ENCODE results near the gene PCDH1.

Gene PCDH1

DNA sequence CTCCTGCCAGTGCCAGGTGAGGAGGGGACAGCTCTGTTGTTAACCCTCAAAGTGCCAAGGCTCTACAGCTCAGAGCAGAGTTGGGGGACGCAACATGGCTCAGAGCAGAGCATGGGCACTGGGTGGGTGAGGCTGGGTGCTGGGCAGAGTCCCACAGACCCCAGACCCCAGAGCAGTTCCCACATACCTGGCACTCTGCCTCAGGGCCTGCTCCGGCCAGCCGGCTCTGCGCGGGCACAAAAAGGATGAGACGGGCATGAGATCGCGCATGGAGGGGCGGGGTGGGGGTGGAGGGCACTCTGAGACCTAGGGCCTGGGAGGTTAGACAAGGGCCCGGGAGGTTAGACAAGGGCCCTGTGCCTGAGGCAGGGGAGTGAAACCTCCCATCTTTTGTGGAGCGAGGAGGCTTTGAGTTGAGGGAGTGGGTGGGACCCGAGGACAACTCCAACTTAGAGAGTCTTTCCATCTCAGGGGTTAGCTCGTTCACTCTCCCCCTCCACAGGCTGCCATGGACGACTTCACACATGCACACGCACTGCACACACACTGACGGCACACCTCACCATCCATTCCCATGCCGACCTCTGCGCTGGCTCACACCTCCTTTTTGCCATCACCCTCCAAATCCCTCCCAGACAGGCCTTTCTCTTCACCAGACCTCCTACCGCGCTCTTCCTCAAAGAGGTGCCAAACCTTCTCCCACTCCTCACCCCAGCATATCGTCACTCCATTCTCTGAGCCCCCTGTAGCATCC, 22.0 kb downstream of the PCDH1 start:
- no peak for DNase-seq

DNA sequence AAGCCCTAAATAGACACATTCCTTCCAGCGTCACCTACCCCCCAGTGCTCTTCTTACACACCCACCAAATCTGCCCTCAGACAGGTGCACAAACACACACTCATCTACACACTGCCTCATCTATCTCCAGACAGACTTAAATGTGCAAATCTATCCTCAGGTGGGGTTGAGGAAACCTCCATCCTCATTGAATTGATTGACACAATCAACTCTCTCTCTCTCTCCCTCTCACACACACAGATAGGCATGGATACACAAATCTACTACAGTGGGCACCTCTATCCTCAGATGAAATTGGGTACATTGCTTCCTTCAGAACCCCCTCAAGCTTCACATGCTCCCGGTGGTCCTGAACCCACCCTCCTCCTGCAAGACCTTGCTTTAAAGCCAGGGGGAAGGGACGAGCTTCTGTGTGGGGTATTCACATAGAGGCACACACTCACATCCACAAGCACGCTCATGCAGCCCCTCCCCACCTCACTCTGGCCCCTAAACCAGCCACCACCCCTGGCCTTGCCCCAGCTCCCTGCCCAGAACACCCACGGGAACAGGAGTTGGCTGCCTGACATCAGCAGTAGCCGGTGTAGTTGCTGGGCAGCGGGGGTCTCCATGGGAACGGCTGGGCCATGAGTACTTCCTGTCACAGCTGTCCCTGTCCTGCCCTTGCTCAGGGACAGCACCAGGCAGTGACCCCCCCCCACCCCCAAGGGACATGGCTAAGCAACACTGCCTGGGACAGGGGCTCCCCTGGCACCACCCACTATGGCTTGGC, 22.8 kb downstream of the PCDH1 start:
- DNase-seq: peak in 38 of 51 donors; percentile 17 to 90 (median 61)

DNA sequence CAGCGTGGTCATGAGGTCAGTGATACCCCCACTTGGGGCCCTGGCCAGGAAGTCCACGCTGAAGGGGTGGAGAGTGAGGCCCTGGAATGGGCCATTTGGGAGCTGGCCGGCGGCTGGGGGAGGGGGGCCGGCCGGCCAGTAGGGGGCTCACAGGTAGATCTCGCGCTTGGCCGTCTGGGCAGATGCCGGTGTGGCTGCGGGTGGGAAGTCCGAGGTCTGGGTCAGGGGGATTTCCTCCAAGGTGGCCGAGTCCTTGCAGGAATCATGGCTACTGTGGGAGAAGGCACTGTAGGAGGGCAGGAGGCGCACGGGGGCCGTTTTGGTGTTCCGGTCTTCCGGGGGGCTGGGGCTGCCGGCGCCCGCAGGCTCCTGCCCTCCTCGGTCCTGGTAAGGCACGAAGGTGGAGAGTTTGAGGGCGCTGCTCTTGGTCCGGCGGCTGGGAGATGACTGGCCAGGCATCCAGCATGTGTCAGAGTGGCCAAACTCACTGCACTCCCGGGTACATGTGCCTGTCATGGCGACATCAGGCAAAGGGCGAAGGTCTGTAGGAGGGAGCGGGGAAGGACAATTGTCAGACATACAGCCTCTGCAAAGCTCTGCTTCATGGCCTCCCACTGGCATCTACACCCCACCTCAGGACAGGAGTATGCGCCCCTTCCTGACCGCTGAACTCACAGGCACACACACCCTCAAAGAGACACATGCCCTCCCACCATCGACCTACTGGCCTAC, 24.1 kb downstream of the PCDH1 start:
- no peak for DNase-seq

DNA sequence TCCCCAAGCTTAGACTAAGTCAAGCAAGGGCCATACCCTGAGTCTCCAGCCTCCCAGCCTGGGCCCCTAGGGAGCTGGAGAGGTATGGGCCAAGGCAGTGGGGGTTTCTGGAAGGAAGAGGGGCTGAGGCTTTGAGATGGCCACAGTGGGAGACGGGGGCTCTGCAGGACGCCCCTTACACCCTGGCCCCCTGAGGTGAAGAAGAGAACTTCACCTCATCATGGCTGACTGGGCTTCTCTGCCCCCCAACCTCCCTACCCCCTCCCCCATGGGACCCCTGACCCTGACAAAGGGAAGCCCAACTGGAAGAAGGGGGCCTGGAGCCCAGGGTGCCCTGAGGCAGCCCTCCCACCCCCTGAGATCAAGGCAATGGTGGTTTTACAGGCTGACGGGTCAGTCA, 25.8 kb downstream of the PCDH1 start:
- no peak for DNase-seq

DNA sequence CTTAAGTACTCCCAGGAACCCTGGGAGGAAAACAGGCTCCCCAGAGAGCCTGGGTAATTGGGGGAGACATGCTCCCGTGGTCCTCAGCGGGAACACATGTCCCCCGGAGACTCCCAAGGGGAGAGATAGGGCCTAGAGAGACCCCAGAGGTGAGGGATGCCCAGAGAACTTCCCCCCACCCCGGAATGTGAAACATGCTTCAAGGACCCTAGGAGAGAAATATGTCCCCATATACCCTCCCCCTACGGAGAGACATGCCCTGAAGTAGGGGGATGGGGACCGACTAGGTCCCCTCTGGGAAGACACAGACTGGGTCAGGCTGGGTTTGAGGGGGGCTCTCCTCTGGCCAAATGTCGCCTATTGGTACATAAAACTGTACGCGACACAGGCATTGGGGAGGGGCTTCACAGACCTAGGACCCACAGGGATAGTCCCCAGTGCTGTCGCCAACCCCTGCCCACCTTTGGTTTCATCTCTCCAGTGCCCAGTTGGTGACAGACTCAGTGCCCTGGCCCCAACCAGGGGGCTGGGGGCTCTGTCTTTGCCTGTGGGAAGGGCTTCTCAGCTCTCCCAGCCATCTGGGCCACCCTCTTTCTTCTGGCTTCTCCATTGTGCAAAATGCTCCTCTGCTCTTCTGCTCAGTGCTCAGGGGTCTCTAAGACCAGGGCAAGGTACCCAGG, 26.9 kb downstream of the PCDH1 start:
- DNase-seq: no peak

DNA sequence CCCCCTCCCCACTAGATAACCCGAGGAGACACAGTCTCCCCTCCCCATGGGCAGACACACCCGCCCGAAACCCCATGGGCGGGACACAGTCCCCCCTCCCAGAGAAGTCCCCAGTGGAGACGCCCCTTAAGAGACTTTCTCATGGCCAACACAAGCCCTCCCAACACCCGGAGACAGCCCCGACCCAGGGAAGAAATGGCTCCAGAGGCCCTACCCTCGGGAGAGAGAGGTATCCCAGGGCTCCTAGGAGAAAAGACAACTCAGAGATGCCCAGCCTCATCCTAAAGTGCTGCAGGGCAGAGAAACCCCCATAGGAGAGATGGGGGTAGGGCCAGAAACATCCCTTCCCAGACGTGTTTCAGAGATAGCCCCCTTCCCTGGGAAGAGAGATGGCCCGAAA, 27.4 kb downstream of the PCDH1 start:
- DNase-seq: no peak

DNA sequence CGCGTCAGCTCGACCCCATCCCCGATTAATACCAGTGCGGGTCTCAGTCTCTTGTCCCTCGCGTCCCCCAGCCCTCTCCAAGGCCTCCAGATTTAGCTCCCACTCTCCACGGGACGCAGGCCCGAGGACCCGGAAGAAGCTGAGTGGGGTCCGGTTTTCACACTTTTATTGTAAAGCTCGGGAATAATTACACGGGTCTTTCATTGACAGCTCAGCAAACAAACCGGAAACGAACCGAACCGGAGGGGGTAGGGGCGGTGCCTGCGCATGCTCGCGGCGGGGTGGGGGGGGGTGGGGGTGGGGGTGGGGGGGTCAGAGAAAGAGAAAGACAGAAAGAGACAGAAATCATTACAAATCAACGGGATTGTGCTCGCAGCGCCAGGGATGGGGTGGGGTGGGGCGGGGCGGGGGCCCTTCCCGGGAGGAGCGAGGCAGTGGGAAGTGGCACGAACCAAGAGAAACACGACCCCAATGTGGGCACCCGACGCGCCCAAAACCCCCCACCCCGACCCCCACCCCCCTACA, 27.9 kb downstream of the PCDH1 start:
- peak in 35 of 51 donors; percentile 14 to 84 (median 62) for DNase-seq

DNA sequence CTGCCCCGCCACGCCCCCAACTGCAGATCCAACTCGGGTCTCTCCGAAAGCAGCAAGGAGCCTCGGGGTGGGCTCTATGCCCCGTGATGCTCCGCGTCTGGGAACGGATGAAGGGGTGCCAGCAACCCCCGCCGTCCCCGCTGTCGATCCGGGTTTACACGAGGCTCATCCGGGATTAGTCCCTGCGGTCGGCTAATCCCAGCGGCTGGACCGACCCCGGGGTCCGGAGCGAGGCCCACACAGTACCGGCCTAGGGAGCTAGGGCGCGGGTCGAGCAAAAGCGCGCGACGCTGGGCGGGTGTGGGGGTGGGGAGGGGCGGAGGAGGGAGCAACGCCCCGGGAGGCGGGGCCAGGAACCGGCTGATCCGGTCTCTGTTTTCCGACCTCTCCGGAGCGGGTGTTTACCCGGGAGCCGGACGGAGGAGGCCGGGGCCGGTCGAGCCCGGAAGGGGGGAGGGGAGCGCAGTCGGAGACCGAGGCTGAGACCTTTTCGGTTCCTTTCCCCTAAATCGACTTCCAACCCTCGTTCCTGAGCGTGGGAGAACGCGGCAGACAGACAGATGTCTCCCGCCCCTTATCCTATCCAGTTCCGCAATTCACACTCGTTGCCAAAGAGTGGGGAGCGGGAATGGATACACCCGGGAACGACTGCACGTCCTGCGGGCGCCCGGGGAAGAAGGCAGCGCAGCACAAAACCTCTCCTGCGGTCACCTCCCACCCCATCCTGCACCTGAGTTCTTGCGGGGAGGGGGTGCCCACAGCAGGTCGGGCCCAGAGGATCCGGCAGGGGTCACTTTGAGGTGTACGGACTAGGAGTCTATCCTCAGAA, 28.6 kb downstream of the PCDH1 start:
- DNase-seq: peak; percentile 43 to 94 (median 83)

DNA sequence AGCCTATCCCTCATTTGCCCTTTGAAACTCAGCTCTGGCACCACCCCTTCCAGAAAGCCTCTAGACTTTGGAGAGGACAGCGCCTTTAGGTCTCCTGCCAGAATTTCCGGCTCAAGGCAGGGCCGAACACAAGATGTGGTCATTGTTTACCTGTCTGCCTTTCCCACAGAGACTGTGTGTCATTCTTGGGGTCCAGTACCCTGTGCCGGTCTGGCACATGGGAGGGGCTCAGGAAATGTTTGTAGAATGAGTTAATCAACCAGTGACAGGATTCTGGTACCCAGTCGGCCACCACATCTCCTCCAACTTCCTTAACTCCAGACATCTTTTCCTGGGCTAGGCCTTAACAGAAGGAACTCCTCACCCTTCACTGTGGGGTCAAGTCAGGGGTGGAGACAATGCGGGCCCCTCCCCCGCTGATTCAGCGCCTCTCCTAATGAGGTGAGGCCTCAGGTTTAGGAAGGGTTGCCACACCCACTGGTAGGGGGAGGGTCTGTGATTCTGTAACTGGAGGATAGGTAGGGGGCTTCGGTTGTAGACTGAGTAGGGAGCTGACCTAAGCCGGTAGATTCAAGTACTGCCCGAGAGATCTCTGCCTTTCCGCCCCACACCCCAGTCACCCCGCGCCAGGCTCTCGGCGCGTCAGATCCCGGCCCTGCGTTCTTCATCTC, 29.3 kb downstream of the PCDH1 start:
- peak in 6 of 51 donors; percentile 15 to 64 (median 38) for DNase-seq

DNA sequence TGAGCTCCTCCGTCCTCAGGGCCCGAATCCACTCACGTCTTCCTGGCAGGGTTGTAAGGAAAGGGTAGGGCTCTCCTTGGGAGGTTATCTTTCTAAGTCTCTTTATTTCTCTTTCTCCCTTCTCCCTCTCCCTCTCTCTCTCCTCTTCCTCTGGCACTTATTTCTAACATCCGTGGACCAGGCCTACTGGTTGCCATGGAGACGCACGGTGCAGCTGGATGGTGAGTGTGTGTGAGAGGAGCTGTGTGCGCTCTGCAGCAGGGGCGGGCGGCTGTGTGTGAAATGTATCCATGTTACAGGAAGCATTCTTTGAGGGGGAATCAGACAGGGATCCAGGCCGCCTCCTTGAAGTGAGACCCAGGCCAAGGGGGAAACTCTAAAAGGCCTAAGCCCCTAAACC, 32.2 kb downstream of the PCDH1 start:
- DNase-seq: peak in 42 of 51 donors; percentile 18 to 91 (median 72)

DNA sequence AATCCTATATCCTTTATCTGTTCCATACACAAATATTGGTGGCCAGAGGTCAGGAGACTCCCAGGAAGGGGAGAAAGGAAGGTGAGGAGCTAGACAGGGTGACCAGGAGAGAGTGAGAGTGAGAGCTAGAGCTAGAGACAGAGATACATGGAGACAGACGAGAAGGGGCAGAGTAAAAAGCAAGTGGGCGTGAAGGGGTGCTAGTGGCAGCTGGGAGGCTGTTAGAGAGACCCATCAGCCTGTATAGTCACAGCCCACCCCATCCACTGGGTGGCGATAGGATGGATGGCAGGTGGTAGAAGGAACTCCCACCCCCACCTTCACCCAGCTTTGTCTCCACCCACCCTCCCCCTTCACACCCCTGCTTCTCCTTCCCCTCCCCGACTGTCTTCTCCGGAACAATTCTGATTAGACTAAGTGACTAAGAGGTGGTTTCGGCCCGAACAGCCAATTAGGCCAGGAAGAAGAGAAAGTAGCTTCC, 32.8 kb downstream of the PCDH1 start:
- DNase-seq: peak in 1 of 51 donors; percentile 47

DNA sequence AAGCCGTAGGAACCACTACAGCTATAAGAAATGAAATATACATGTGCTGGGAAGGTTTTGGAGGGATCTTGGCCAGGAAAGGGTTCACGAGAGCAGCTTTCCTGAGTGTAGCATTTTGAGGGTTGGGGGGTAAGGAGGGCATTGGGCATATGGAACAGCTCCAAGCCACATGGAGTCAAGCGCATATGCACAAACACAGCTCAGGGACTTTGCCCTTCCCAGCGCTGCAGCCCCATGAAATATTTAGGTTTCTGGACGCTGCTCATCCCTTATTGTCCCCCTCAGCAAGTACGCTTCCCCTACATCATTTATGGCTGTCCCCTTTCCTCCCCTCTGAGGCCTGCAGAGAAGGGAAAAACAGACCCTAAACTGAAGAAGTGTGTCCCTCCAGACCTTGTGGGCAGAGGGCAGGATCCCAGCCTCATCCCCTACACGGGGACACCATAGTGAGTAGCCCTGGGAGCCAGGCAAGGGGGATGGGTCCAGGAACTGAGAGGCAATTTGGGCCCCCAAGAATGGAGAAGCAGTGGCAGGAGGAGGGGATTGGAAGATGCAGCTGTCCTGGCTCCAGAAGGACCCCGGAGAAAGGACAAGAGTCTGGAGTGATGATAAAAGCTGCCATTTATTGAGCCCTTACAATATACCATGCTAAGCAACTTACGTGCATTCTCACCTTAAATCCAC, 33.7 kb downstream of the PCDH1 start:
- no peak for DNase-seq

DNA sequence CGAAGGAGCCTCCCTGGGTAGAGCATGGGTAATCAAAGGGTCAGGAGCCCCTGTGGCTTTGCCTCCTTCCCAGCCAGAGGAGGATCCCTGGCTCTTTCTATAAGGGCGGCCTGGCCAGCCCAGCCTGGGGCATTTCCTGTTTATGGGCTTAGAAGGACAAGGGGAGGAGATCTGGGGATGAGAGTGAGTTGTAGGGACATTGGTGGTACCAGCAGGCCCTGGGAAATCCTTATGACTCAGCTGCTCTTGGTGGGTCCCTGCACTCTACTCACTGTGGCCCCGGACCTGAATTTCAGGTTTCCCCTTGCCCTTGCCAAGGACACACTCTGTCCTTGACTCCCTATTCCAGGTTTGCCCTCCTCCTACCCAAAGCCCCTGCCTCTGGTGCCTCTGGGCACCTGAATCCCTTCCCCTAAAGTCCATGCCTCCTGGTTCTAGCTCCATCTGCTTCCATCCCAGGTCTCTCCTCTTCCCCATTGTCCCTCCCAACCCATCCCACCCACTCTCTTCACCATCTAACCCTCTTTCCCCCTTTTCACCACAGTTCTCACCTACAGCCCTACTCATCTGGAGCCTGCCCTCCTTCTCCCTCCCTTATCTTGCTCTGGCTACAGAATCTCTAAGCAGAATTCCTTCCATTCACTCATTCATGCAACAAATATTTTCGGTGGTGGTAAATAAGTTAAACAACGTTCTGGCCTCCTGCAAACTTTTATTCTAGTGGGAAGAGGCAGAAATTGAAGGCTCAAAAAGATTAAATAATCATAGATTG, 34.9 kb downstream of the PCDH1 start:
- DNase-seq: no peak

DNA sequence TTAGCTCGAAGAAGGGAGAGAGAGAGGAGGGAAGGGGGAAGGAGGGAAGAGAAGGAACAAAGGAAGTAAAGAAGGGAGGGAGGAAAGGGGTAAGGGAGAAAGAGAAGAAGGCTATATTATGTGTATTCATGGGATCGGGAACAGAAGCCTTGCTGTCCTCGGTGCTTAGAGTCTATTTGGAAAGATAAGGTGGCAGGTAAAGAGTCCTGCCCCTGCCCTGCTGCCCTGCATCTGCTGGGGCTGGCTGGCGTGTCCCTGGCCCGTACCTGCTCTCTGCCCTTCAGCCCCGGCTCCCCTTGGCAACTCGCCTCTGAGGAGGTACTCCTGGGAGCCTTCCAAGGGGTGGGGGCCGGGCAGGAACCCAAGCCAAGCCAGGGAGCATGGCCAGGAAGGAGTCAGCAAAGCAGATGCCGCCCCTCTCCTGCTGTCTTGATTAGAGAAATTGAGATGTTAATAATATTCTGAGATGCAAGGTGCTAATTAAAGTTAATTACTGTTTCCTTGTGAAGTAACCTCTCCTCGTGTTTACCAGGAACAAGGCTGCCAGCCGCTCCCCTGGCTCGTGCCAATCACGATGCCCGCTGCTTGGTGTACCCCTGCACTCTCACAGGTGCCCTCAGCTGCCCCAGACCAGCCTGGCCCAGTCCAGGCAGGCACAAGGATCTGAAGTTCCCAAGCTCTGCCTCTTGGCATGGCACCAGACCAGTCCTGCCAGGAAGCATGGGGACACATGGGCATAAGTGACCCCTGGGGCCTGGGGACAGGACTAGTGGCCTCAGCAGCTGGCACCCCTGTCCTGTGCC, 36.6 kb downstream of the PCDH1 start:
- DNase-seq: peak in 2 of 51 donors; percentile 32 to 33

DNA sequence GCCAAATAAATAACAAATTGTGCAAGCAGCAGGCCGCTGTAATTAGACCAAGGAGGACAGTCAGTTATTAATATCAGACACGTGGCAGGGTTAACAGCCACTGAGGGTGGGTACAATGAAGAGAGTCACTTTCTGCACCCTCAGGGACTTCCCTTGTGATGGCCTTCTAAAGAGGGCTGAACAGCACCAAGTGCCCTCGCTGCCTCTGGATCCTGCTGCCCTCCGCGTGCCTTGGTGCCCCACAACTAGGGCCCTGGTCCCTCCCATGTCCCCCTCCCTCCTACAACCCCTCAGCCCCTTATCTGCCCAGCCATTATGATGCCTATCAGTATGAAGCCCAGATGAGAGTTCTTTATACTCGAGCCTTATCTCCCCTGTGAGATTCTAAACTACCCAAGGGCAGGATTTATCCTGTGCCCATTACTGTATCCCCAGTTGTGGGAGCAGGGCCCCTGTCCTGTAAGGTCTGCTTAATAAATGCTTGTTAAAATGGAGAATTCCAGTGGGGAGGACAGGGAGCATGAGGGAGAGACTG, 37.3 kb downstream of the PCDH1 start:
- no peak for DNase-seq

DNA sequence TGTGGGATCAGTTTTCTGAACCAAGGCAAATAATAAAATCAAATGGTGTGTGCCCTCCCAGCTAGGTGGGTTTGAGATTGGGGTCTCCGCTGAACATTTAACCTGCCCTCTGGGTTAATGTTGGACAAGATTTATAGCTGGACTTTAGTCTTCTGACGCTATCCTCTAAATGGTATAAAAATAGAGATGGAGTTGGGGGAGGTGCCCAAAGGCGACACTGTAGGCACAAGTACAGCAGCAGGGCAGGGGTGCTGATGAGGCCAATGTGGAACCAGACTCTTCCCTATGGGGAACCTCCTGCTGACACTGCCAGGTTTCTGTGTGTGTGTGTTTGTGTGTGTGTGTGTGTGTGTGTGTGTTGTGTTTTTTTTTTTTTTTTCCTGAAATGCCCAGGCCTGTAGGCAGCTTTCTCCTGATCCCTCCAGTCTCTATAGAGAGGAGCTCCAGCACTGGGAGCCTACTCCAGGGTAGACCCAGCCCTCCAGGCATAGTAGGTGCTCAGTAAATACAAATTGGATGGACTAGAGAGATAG, 37.9 kb downstream of the PCDH1 start:
- no peak for DNase-seq

DNA sequence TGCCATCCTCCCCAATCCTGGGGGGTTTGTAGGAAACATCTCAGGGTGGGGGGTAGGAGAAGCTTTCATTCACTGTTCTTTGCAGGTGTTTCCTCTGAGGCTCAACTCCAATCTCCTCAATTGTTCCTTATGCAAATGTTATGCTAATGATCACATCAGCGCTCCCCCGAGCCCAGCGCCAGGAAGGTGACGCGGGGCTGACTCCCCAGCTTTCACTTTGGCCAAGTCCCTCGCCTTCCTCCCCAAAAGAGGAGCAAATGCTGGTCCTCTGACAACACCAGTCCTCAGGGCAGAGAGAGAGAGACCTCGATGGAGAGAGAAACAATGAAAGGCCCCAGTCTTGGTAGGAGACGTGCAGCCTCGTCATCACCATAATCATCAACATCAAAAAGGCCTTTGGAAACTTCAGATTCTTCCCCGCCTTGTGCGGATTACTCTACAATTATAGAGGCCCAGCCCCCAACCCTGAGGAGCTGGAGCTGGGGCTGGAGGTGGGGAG, 39.1 kb downstream of the PCDH1 start:
- DNase-seq: peak in 1 of 51 donors; percentile 43
